Measurements from ENCODE around the gene CAMTA1. TPM values are rescaled to one million over a fixed set of nuclear protein-coding genes. Genes with fewer than 3 reads are reported as not detected.
"Not testable (repeated sequence)": the region's sequence is repeated elsewhere in the genome, so short reads cannot be mapped to it uniquely, and the experiment has no call there.

CAMTA1 gene
- total RNA-seq, 1 experiment from 2014 or later: 82.2 TPM

DNA sequence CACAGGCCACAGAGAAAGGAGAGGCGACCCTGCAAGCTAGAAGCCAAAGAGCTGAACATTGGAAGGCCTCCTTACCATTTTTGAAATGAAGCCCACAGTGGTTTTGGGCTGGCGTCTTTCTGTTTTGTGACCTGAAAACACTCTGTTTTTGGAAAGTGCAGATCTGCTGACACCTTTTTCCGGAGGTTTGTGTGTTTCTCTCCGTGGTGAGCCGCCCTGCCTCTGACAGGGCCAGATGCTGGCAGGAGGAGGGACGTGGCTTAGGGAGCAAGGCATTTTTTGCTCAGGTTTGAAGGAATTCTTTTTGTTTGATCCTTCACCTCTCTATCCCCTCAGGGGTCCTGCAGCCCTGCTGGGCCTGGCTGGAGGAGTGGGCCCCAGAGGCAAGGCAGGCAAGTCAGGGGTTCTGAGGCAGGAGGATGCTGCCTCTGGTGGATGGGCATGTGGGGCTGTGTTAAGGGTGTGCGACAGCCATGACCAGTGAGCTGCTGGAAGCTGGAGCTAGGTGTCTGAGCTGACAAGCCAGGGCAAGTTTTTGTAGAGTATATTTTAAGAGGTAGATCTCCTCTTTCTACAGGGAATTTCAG, 133.8 kb downstream of the CAMTA1 start:
- in situ Hi-C loops (cut with HindIII; ENCODE audit: low pct_unique_long_range_greater_than_20kb, low sequenced_read_pairs) (no loop called here), intact Hi-C loops (cut with micrococcal nuclease; ENCODE audit: unreplicated experiment) (no loop called here)
- CTCF ChIA-PET: no interaction called here
- no TSS peak for BruUV-seq (replicated peaks)
- TF ChIP-seq, protein P1, sequence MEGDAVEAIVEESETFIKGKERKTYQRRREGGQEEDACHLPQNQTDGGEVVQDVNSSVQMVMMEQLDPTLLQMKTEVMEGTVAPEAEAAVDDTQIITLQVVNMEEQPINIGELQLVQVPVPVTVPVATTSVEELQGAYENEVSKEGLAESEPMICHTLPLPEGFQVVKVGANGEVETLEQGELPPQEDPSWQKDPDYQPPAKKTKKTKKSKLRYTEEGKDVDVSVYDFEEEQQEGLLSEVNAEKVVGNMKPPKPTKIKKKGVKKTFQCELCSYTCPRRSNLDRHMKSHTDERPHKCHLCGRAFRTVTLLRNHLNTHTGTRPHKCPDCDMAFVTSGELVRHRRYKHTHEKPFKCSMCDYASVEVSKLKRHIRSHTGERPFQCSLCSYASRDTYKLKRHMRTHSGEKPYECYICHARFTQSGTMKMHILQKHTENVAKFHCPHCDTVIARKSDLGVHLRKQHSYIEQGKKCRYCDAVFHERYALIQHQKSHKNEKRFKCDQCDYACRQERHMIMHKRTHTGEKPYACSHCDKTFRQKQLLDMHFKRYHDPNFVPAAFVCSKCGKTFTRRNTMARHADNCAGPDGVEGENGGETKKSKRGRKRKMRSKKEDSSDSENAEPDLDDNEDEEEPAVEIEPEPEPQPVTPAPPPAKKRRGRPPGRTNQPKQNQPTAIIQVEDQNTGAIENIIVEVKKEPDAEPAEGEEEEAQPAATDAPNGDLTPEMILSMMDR (IDR thresholded peaks at IDR 0.05): no peak
- TF ChIP-seq TCF7L2 (IDR thresholded peaks at IDR 0.05; ENCODE audit: low read depth, low read length) (no peak), SIN3A (IDR thresholded peaks at IDR 0.05; ENCODE audit: borderline replicate concordance, insufficient read depth, low read depth, low read length) (no peak), POLR2AphosphoS5 (IDR thresholded peaks at IDR 0.05; ENCODE audit: low read depth, low read length) (no peak)
- DNase-seq (ENCODE audit: low read depth, low spot score): no peak
- no peaks in the 10 kb centered on the region for H3K27me3 ChIP-seq (ENCODE audit: control insufficient read depth, insufficient read depth, low read length)
- H3K4me1 ChIP-seq (ENCODE audit: control insufficient read depth, insufficient read depth, low read length): no peaks in the 10 kb centered on the region
- no peak overlapping the region for H3K27ac ChIP-seq (ENCODE audit: low read length)
- no peaks in the 10 kb centered on the region for H3K9me3 ChIP-seq (ENCODE audit: control insufficient read depth, insufficient read depth, low read depth, low read length)
- no peak overlapping the region for H3K4me3 ChIP-seq (ENCODE audit: low read depth in 2 of 2, low read length in 2 of 2)
- no peaks in the 10 kb centered on the region for H3K36me3 ChIP-seq (ENCODE audit: control insufficient read depth, insufficient read depth, low read length)
- POLR2A ChIA-PET: no interaction called here
- no peak for ATAC-seq

DNA sequence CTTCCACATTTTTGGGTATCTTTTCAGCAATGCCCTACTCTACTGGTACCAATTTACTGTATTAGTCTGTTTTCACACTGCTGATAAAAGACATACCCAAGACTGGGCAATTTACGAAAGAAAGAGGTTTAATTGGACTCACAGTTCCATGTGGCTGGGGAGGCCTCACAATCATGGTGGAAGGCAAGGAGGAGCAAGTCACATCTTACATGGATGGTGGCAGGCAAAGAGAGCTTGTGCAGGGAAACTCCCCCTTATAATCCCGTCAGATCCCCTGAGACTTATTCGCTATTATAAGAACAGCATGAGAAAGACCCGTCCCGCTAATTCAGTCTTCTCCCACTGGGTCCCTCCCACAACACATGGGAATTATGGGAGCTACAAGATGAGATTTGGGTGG, 136.3 kb downstream of the CAMTA1 start:
- H3K9me3 ChIP-seq (ENCODE audit: control insufficient read depth, insufficient read depth, low read depth, low read length); CTCF ChIA-PET; H3K4me1 ChIP-seq (ENCODE audit: control insufficient read depth, insufficient read depth, low read length); intact Hi-C loops (cut with micrococcal nuclease; ENCODE audit: unreplicated experiment); POLR2A ChIA-PET; H3K4me3 ChIP-seq (ENCODE audit: low read depth in 2 of 2, low read length in 2 of 2); BruUV-seq (replicated peaks); H3K27ac ChIP-seq (ENCODE audit: low read length); DNase-seq (ENCODE audit: low read depth, low spot score); in situ Hi-C loops (cut with HindIII; ENCODE audit: low pct_unique_long_range_greater_than_20kb, low sequenced_read_pairs); ATAC-seq; H3K36me3 ChIP-seq (ENCODE audit: control insufficient read depth, insufficient read depth, low read length); H3K27me3 ChIP-seq (ENCODE audit: control insufficient read depth, insufficient read depth, low read length): not testable (repeated sequence)

DNA sequence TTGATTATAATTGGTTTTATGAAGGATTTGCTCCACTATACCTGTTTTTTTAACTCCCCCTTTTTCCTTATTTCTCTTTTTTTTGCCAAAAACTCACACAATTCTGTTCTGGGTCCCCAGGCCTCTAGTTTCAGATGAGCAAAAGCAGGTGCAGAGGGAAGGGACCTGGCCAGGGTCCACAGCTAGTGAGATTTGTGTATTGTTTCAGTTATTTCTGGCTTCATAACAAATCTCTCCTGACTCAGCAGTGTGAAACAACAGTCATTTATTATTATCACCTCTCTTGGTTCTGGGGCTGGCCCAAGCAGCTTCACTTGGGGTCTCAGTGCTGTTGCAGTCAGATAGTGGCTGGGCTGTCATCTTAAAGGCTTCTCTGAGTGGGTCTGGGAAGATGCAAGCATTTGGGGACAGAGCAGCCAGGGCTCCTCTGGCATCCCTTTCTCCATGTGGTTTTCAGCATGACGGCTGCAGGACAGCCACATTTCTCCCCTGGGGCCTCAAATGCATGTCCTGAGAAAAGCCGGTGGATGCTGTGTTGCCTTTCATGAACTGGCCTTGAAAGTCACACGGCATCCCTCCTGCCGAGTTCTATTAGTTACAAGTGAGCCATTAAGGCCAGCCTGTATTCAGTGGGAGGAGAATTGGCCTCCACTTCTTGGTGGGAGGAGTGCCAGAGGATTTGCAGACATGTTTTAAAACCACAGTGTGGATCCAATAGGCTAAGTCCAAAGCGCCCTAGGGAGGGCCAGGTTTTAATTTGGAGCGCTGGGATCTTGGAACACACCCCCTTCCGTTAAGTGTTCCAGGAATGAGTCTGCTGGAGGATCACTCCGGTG, 137.1 kb downstream of the CAMTA1 start:
- no TSS peak for BruUV-seq (replicated peaks)
- ChIA-PET POLR2A (no interaction called here), CTCF (no interaction called here)
- Histone ChIP-seq H3K9me3 (ENCODE audit: control insufficient read depth, insufficient read depth, low read depth, low read length) (no peaks in the 10 kb centered on the region), H3K4me1 (ENCODE audit: control insufficient read depth, insufficient read depth, low read length) (no peaks in the 10 kb centered on the region), H3K27ac (ENCODE audit: low read length) (no peak overlapping the region), H3K36me3 (ENCODE audit: control insufficient read depth, insufficient read depth, low read length) (no peaks in the 10 kb centered on the region), H3K27me3 (ENCODE audit: control insufficient read depth, insufficient read depth, low read length) (no peaks in the 10 kb centered on the region), H3K4me3 (ENCODE audit: low read depth in 2 of 2, low read length in 2 of 2) (no peak overlapping the region)
- in situ Hi-C loops (cut with HindIII; ENCODE audit: low pct_unique_long_range_greater_than_20kb, low sequenced_read_pairs) (no loop called here), intact Hi-C loops (cut with micrococcal nuclease; ENCODE audit: unreplicated experiment) (no loop called here)
- DNase-seq (ENCODE audit: low read depth, low spot score) (no peak), ATAC-seq (no peak)
- TF ChIP-seq POLR2AphosphoS5 (IDR thresholded peaks at IDR 0.05; ENCODE audit: low read depth, low read length) (no peak), TCF7L2 (IDR thresholded peaks at IDR 0.05; ENCODE audit: low read depth, low read length) (no peak), REST (IDR thresholded peaks at IDR 0.05; ENCODE audit: insufficient read depth in 1 of 2, low read depth in 2 of 2, low read length in 1 of 2) (no peak), SIN3A (IDR thresholded peaks at IDR 0.05; ENCODE audit: borderline replicate concordance, insufficient read depth, low read depth, low read length) (no peak)
- TF ChIP-seq, protein P1 (IDR thresholded peaks at IDR 0.05): no peak
